Hematopoietic multipotent progenitor cell treated with erythropoietin and hydrocortisone succinate and interleukin-3 and kit ligand, for 6 days (in vitro differentiated cells): ENCODE results near the gene ABCB9.

Experiments
- DNase-seq: peaks from one replicate; pipeline ENCODE4 v3.0.0-alpha.2; 2015

The ABCB9 gene

GRCh38 chr12:122994781-122995502 lies 28.7 kb upstream of the ABCB9 start:
- no peak for DNase-seq

- DNase-seq = no peak
Observed at GRCh38 chr12:122994140-122994675, 27.9 kb upstream of the ABCB9 start.

GRCh38 chr12:122992386-122992785 lies 26.1 kb upstream of the ABCB9 start:
- DNase-seq = no peak

- DNase-seq = no peak
Observed at GRCh38 chr12:122991623-122992275, 25.5 kb upstream of the ABCB9 start.

- DNase-seq = no peak
Observed at GRCh38 chr12:122990961-122991622, 24.8 kb upstream of the ABCB9 start.

GRCh38 chr12:122990561-122990960 lies 24.3 kb upstream of the ABCB9 start:
- DNase-seq = no peak

GRCh38 chr12:122989874-122990419 lies 23.7 kb upstream of the ABCB9 start:
- no peak for DNase-seq

- DNase-seq = peak; percentile 39
Observed at GRCh38 chr12:122989225-122989839, 23.1 kb upstream of the ABCB9 start.

GRCh38 chr12:122988612-122989212 lies 22.4 kb upstream of the ABCB9 start:
- DNase-seq = no peak

GRCh38 chr12:122988036-122988435 lies 21.8 kb upstream of the ABCB9 start:
- no peak for DNase-seq

GRCh38 chr12:122987086-122987951 lies 21.1 kb upstream of the ABCB9 start:
- DNase-seq = peak; percentile 33

- DNase-seq = no peak
Observed at GRCh38 chr12:122986258-122986871, 20.1 kb upstream of the ABCB9 start.

GRCh38 chr12:122985338-122986257 lies 19.3 kb upstream of the ABCB9 start:
- DNase-seq = no peak

GRCh38 chr12:122984612-122985337 lies 18.5 kb upstream of the ABCB9 start:
- peak; percentile 56 for DNase-seq

GRCh38 chr12:122983789-122984515 lies 17.7 kb upstream of the ABCB9 start:
- peak; percentile 51 for DNase-seq

GRCh38 chr12:122982963-122983788 lies 16.9 kb upstream of the ABCB9 start:
- no peak for DNase-seq

GRCh38 chr12:122982477-122982815 lies 16.2 kb upstream of the ABCB9 start:
- DNase-seq = no peak
